Panc1 (cell line): ENCODE results near the gene TADA2B. TPM values are rescaled to one million over a fixed set of nuclear protein-coding genes. Genes with fewer than 3 reads are reported as not detected.

Experiments used
- ATAC-seq: fragments of 200-7000 bp; cut with Tn5 transposase; 2 replicates; pipeline ENCODE4 v1.9.1; 2020; ENCODE audit warnings: mild to moderate bottlenecking, moderate library complexity
- BruUV-seq: library from RNA; stranded (reverse); fragments of 400-500 nt; replicated peaks from 2 replicates; lab custom pipeline; 2021; lab: Mats Ljungman, UMichigan
- CTCF ChIA-PET: fragments of 300-600 bp; sonication (Branson Sonifier 250); formaldehyde crosslinking; loops from one replicate; lab custom pipeline; 2022; ENCODE audit warnings: antibody characterized with exemption; lab: Charles Lee
- POLR2A ChIA-PET: fragments of 300-600 bp; sonication (Branson Sonifier 250); formaldehyde crosslinking; loops from one replicate; lab custom pipeline; 2022; ENCODE audit warnings: antibody characterized with exemption; lab: Charles Lee
- DNase-seq: peaks from one replicate; pipeline ENCODE4 v3.0.0-alpha.2; 2010; ENCODE audit warnings: low read depth, low spot score
- H3K27ac ChIP-seq: 2 replicates; pipeline ENCODE4 v1.5.1; 2011; ENCODE audit warnings: mild to moderate bottlenecking, low read length, inconsistent platforms
- H3K27me3 ChIP-seq: fragments of 200-500 bp; sonication (Bioruptor generic); 2 replicates; pipeline ENCODE4 v1.6.0; 2014; ENCODE audit warnings: low read length, inconsistent platforms; ENCODE audit not compliant: control insufficient read depth, insufficient read depth
- H3K36me3 ChIP-seq: fragments of 200-500 bp; sonication (Bioruptor generic); 2 replicates; pipeline ENCODE4 v1.5.1; 2014; ENCODE audit warnings: inconsistent platforms, mild to moderate bottlenecking, low read length, moderate library complexity; ENCODE audit not compliant: control insufficient read depth, insufficient read depth
- H3K4me1 ChIP-seq: 2 replicates; pipeline ENCODE4 v1.5.1; 2011; ENCODE audit warnings: inconsistent platforms, mild to moderate bottlenecking, low read length, moderate library complexity; ENCODE audit not compliant: control insufficient read depth, insufficient read depth
- H3K4me3 ChIP-seq, 2 experiments: 2 replicates each; pipeline ENCODE4 v1.5.1; 2011 to 2012; ENCODE audit warnings: low read depth in 2 of 2, low read length in 2 of 2, mild to moderate bottlenecking in 2 of 2, inconsistent platforms in 1 of 2, moderate library complexity in 1 of 2
- H3K9me3 ChIP-seq: fragments of 200-500 bp; sonication (Bioruptor generic); 2 replicates; pipeline ENCODE4 v1.5.1; 2014; ENCODE audit warnings: low read depth, mild to moderate bottlenecking, inconsistent platforms, low read length, moderate library complexity; ENCODE audit not compliant: control insufficient read depth, insufficient read depth
- CTCF ChIP-seq: fragments of 450-650 bp; IDR thresholded peaks from 2 replicates; pipeline ENCODE4 v1.5.1; 2017; ENCODE audit warnings: mild to moderate bottlenecking
- POLR2AphosphoS5 ChIP-seq: IDR thresholded peaks from 2 replicates; pipeline ENCODE4 v1.6.1; 2012; ENCODE audit warnings: mild to moderate bottlenecking, low read depth, low read length, moderate library complexity
- REST ChIP-seq, 2 experiments: IDR thresholded peaks; 2 replicates each; pipeline ENCODE4 v1.6.1; 2011 to 2012; ENCODE audit warnings: low read depth in 2 of 2, control low read depth in 1 of 2, low read length in 1 of 2, mild to moderate bottlenecking in 1 of 2, moderate library complexity in 1 of 2; ENCODE audit not compliant: insufficient read depth in 1 of 2
- SIN3A ChIP-seq: IDR thresholded peaks from 2 replicates; pipeline ENCODE4 v1.6.1; 2012; ENCODE audit warnings: low read depth, mild to moderate bottlenecking, low read length, moderate library complexity, borderline replicate concordance; ENCODE audit not compliant: insufficient read depth
- TCF7L2 ChIP-seq: IDR thresholded peaks from 2 replicates; pipeline ENCODE4 v1.6.1; 2011; ENCODE audit warnings: mild to moderate bottlenecking, low read depth, low read length, inconsistent platforms
- in situ Hi-C: cut with HindIII; loops from 2 replicates; pipeline ENCODE4 v1.10.0; 2016; ENCODE audit warnings: low sequenced_read_pairs, low pct_unique_long_range_greater_than_20kb
- intact Hi-C: fragments of 100-400 bp; cut with micrococcal nuclease; formaldehyde crosslinking; loops from one replicate; pipeline ENCODE4 v1.10.0; 2022; ENCODE audit not compliant: unreplicated experiment
- total RNA-seq: library from RNA; stranded (reverse); gene quantifications from one replicate; pipeline ENCODE4 v1.2.1, GENCODE V29; 2021; ENCODE audit not compliant: unreplicated experiment

TADA2B gene
- total RNA-seq, 1 experiment from 2014 or later: 17.6 TPM

GRCh38 chr4:7046971-7047370 is 3.8 kb downstream of the TADA2B start:
- Histone ChIP-seq H3K27me3 (no peaks in the 10 kb centered on the region), H3K36me3 (no peaks in the 10 kb centered on the region), H3K9me3 (no peaks in the 10 kb centered on the region), H3K4me3 (no peak overlapping the region), H3K27ac (no peak overlapping the region), H3K4me1 (peaks cover 22% of the 10 kb centered on the region)
- TF ChIP-seq TCF7L2 (no peak), CTCF (no peak), REST (IDR thresholded peaks at IDR 0.05; ENCODE audit: insufficient read depth in 1 of 2, low read depth in 2 of 2, low read length in 1 of 2) (no peak), POLR2AphosphoS5 (no peak), SIN3A (no peak)
- ChIA-PET POLR2A (no interaction called here), CTCF (no interaction called here)
- no TSS peak for BruUV-seq
- ATAC-seq: no peak
- in situ Hi-C loops: no loop called here
- DNase-seq: no peak
- intact Hi-C loops: no loop called here

GRCh38 chr4:7048642-7049041 is 5.5 kb downstream of the TADA2B start:
- POLR2A ChIA-PET: no interaction called here
- intact Hi-C loops: no loop called here
- Histone ChIP-seq H3K4me1 (peaks cover 21% of the 10 kb centered on the region), H3K36me3 (no peaks in the 10 kb centered on the region), H3K27ac (no peak overlapping the region), H3K9me3 (no peaks in the 10 kb centered on the region), H3K4me3 (no peak overlapping the region), H3K27me3 (no peaks in the 10 kb centered on the region)
- in situ Hi-C loops: no loop called here
- BruUV-seq: no TSS peak
- DNase-seq (no peak), ATAC-seq (no peak)
- CTCF ChIA-PET: no interaction called here
- TF ChIP-seq CTCF (no peak), SIN3A (no peak)
